Astrocyte (in vitro differentiated cells and primary cell): Measurements from ENCODE around the gene EPHA2. TPM values are rescaled to one million over a fixed set of nuclear protein-coding genes. Genes with fewer than 3 reads are reported as not detected.
A peak's percentile ranks its signal among the peaks of the same experiment; 100 is the strongest.

ENCODE experiments used
- DNase-seq: peaks from one replicate; pipeline ENCODE4 v3.0.0-alpha.2; 2010; ENCODE audit warnings: low read depth
- FAIRE-seq: peaks from 2 replicates; lab custom pipeline; 2011; peaks lifted over from hg19 to GRCh38; lab: Jason Lieb, UNC
- H2AFZ ChIP-seq: 2 replicates; pipeline ENCODE4 v1.6.0; 2012; ENCODE audit warnings: low read depth, low read length, inconsistent platforms
- H3K27ac ChIP-seq: 2 replicates; pipeline ENCODE4 v1.5.1; 2011; ENCODE audit warnings: low read depth, low read length, inconsistent platforms
- H3K27me3 ChIP-seq: 2 replicates; pipeline ENCODE4 v1.6.0; 2011; ENCODE audit warnings: low read length, inconsistent platforms; ENCODE audit not compliant: insufficient read depth
- H3K36me3 ChIP-seq: 2 replicates; pipeline ENCODE4 v1.5.1; 2011; ENCODE audit warnings: low read length, inconsistent platforms; ENCODE audit not compliant: insufficient read depth
- H3K4me1 ChIP-seq: 2 replicates; pipeline ENCODE4 v1.5.1; 2011; ENCODE audit warnings: low read length, inconsistent platforms; ENCODE audit not compliant: insufficient read depth
- H3K4me2 ChIP-seq: 2 replicates; pipeline ENCODE4 v1.6.0; 2012; ENCODE audit warnings: low read length, inconsistent platforms
- H3K4me3 ChIP-seq: 2 replicates; pipeline ENCODE4 v1.5.1; 2011; ENCODE audit warnings: low read depth, mild to moderate bottlenecking, low read length, inconsistent platforms; ENCODE audit not compliant: insufficient read depth
- H3K79me2 ChIP-seq: 2 replicates; pipeline ENCODE4 v1.6.0; 2012; ENCODE audit warnings: mild to moderate bottlenecking, low read length, inconsistent platforms; ENCODE audit not compliant: insufficient read depth
- H3K9ac ChIP-seq: 2 replicates; pipeline ENCODE4 v1.6.0; 2012; ENCODE audit warnings: mild to moderate bottlenecking, low read length, inconsistent platforms
- H3K9me3 ChIP-seq: 2 replicates; pipeline ENCODE4 v1.5.1; 2012; ENCODE audit warnings: low read depth, mild to moderate bottlenecking, low read length, inconsistent platforms; ENCODE audit not compliant: insufficient read depth
- H4K20me1 ChIP-seq: 2 replicates; pipeline ENCODE4 v1.6.0; 2012; ENCODE audit warnings: low read length, inconsistent platforms; ENCODE audit not compliant: insufficient read depth
- H3K27ac Mint-ChIP-seq: one replicate; pipeline ENCODE4 v1.8.0; 2021; ENCODE audit warnings: mild to moderate bottlenecking, mixed read lengths; ENCODE audit not compliant: unreplicated experiment
- H3K27me3 Mint-ChIP-seq: one replicate; pipeline ENCODE4 v1.8.0; 2021; ENCODE audit warnings: low read depth, mixed read lengths; ENCODE audit not compliant: unreplicated experiment
- H3K36me3 Mint-ChIP-seq: one replicate; pipeline ENCODE4 v1.8.0; 2021; ENCODE audit warnings: low read depth, mixed read lengths; ENCODE audit not compliant: unreplicated experiment
- H3K4me1 Mint-ChIP-seq: one replicate; pipeline ENCODE4 v1.8.0; 2021; ENCODE audit warnings: low read depth, mixed read lengths; ENCODE audit not compliant: unreplicated experiment
- H3K4me3 Mint-ChIP-seq: one replicate; pipeline ENCODE4 v1.8.0; 2021; ENCODE audit warnings: mild to moderate bottlenecking, moderate library complexity, mixed read lengths; ENCODE audit not compliant: unreplicated experiment
- H3K9me3 Mint-ChIP-seq: one replicate; pipeline ENCODE4 v1.8.0; 2021; ENCODE audit warnings: mild to moderate bottlenecking, mixed read lengths; ENCODE audit not compliant: unreplicated experiment
- EZH2 ChIP-seq: IDR thresholded peaks from 2 replicates; pipeline ENCODE4 v1.6.1; 2012; ENCODE audit warnings: mild to moderate bottlenecking, low read length, inconsistent platforms; ENCODE audit not compliant: insufficient read depth
- total RNA-seq: library from RNA; stranded (reverse); gene quantifications from 2 replicates; pipeline ENCODE4 v1.2.1, GENCODE V29; 2021
- TF ChIP-seq, protein P1 (sequence below): IDR thresholded peaks from 2 replicates; pipeline ENCODE4 v1.5.1; 2011; ENCODE audit warnings: low read depth, mild to moderate bottlenecking, inconsistent platforms, low read length, moderate library complexity; ENCODE audit not compliant: insufficient read depth

EPHA2 gene
- total RNA-seq, 1 donor from 2014 or later = 140 TPM

DNA sequence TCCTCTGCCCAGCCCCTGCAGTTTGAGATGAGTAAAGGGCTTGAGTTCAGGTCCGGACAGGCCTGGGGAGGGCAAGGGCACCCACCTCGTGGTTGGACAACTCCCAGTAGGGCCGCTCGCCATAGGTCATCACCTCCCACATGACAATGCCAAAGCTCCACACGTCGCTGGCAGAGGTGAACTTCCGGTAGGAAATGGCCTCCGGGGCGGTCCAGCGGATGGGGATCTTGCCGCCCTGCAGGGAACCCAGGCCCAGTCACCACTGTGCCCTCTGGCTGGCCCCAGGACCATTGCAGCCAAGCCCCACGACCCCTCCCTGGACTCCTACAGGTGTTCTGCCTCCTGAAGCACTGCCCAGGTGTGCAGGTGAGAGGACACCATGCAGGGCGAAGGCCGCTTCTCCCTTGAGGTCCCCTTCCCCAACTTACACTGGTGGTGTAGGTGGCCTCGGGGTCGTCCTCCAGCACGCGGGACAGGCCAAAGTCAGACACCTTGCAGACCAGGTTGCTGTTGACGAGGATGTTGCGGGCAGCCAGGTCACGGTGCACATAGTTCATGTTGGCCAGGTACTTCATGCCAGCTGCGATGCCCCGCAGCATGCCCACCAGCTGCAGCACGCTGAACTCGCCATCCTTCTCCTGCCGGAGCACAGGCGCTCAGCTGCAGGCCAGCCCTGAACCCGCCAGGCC, 24.1 kb downstream of the EPHA2 start:
- no peak overlapping the region for H2AFZ ChIP-seq
- DNase-seq = no peak
- Mint-ChIP-seq H3K4me1 (no peaks in the 10 kb centered on the region), H3K27me3 (no peaks in the 10 kb centered on the region), H3K27ac (no peak overlapping the region), H3K4me3 (no peak overlapping the region), H3K36me3 (peaks cover 31% of the 10 kb centered on the region), H3K9me3 (no peaks in the 10 kb centered on the region)
- H3K27me3 ChIP-seq = no peaks in the 10 kb centered on the region
- no peak overlapping the region for H3K27ac ChIP-seq
- no peak overlapping the region for H3K4me3 ChIP-seq
- TF ChIP-seq, protein P1, sequence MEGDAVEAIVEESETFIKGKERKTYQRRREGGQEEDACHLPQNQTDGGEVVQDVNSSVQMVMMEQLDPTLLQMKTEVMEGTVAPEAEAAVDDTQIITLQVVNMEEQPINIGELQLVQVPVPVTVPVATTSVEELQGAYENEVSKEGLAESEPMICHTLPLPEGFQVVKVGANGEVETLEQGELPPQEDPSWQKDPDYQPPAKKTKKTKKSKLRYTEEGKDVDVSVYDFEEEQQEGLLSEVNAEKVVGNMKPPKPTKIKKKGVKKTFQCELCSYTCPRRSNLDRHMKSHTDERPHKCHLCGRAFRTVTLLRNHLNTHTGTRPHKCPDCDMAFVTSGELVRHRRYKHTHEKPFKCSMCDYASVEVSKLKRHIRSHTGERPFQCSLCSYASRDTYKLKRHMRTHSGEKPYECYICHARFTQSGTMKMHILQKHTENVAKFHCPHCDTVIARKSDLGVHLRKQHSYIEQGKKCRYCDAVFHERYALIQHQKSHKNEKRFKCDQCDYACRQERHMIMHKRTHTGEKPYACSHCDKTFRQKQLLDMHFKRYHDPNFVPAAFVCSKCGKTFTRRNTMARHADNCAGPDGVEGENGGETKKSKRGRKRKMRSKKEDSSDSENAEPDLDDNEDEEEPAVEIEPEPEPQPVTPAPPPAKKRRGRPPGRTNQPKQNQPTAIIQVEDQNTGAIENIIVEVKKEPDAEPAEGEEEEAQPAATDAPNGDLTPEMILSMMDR = no peak
- no peak for TF ChIP-seq EZH2
- H3K4me2 ChIP-seq = no peak overlapping the region
- no peaks in the 10 kb centered on the region for H3K9me3 ChIP-seq
- peaks cover 75% of the 10 kb centered on the region for H3K36me3 ChIP-seq
- H3K9ac ChIP-seq = no peak overlapping the region
- peaks cover 73% of the 10 kb centered on the region for H3K79me2 ChIP-seq
- H3K4me1 ChIP-seq = no peaks in the 10 kb centered on the region
- peaks cover 92% of the 10 kb centered on the region for H4K20me1 ChIP-seq
- FAIRE-seq = no peak

DNA sequence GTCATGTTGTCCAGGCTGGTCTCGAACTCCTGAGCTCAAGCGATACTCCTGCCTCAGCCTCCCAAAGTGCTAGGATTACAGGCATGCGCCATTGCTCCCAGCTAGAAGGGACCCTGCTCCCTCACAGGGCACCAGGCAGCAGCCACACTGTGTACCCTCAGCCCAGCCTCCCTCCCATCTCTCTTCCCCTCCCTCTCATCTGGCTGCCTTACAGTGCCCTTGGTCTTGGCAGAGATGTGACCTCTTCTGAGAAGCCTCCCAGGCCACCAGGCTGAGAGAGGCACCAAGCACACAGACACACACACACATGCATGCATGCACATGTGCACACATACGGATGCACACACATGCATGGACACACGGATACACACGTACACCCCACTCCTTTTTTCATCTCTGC, 25.0 kb downstream of the EPHA2 start:
- Mint-ChIP-seq H3K27ac (peak overlapping the region; percentile 72), H3K36me3 (peaks cover 34% of the 10 kb centered on the region), H3K27me3 (no peaks in the 10 kb centered on the region), H3K4me3 (peak overlapping the region; percentile 54), H3K9me3 (no peaks in the 10 kb centered on the region), H3K4me1 (no peaks in the 10 kb centered on the region)
- Histone ChIP-seq H3K4me2 (no peak overlapping the region), H3K9ac (no peak overlapping the region), H3K79me2 (peaks cover 71% of the 10 kb centered on the region), H3K27me3 (no peaks in the 10 kb centered on the region), H2AFZ (no peak overlapping the region), H3K4me1 (no peaks in the 10 kb centered on the region), H3K4me3 (no peak overlapping the region), H3K36me3 (peaks cover 82% of the 10 kb centered on the region), H3K27ac (no peak overlapping the region), H4K20me1 (peaks cover 99% of the 10 kb centered on the region), H3K9me3 (no peaks in the 10 kb centered on the region)
- no peak for FAIRE-seq
- TF ChIP-seq, protein P1 = no peak
- TF ChIP-seq EZH2 = no peak
- DNase-seq = no peak

DNA sequence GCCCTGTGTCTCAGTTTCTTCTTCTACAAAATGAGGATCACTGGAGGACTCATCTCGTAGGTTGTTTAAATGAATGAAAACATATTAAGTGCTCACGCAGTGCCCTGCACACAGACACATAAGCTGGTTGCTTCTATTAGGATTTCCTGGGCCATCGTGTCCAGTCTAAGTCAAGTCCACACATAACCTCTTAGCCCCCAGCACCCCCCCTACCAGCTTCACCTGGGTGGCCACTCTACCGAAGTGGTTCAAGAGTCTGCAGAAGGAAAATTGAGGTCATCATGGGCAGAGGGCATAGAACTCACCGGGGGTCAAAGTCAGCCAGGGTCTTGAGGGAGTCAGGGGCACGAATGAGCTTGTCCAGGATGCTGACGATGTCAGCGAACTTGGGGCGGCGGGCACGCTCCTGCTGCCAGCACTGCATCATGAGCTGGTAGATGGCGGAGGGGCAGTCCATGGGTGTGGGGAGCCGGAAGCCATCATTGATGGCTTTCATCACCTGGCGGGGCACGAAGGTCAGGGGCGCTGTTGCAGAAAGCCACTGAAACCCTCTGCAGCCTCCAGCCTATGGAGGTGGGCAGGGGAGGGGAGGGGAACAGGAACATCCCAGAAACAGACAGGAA, 25.8 kb downstream of the EPHA2 start:
- FAIRE-seq (no peak), DNase-seq (no peak)
- Histone ChIP-seq H3K9me3 (no peaks in the 10 kb centered on the region), H3K9ac (no peak overlapping the region), H2AFZ (no peak overlapping the region), H3K27ac (no peak overlapping the region), H3K4me2 (no peak overlapping the region), H3K36me3 (peaks cover 77% of the 10 kb centered on the region), H4K20me1 (peaks cover 98% of the 10 kb centered on the region), H3K4me3 (no peak overlapping the region), H3K79me2 (peaks cover 67% of the 10 kb centered on the region), H3K4me1 (no peaks in the 10 kb centered on the region), H3K27me3 (no peaks in the 10 kb centered on the region)
- Mint-ChIP-seq H3K4me3 (no peak overlapping the region), H3K9me3 (no peaks in the 10 kb centered on the region), H3K27ac (no peak overlapping the region), H3K36me3 (peaks cover 32% of the 10 kb centered on the region), H3K4me1 (no peaks in the 10 kb centered on the region), H3K27me3 (no peaks in the 10 kb centered on the region)
- TF ChIP-seq, protein P1 = no peak
- no peak for TF ChIP-seq EZH2
